22Rv1 (cell line): ENCODE measurements around the gene TMEM106C.

Source experiments
- CTCF ChIP-seq: fragments of 450-650 bp; IDR thresholded peaks from 2 replicates; pipeline ENCODE4 v1.5.1; 2017; ENCODE audit warnings: mild to moderate bottlenecking
- ZFX ChIP-seq: fragments of 450-650 bp; IDR thresholded peaks from 2 replicates; pipeline ENCODE4 v1.6.1; 2017; ENCODE audit warnings: antibody characterized with exemption, borderline replicate concordance

GRCh38 chr12:47946413-47947323, 16.7 kb upstream of the TMEM106C start:
- TF ChIP-seq CTCF: no peak
- TF ChIP-seq ZFX: no peak
